ENCODE results near the gene CAPS.
"Not testable (repeated sequence)": the region's sequence is repeated elsewhere in the genome, so short reads cannot be mapped to it uniquely, and the experiment has no call there.

CAPS gene

GRCh38 chr19:5883157-5883873 is 30.7 kb upstream of the CAPS start:
- not testable (repeated sequence) for ATAC-seq

- ATAC-seq, result not testable (repeated sequence)
Observed at GRCh38 chr19:5884065-5884811, 29.8 kb upstream of the CAPS start.

GRCh38 chr19:5889288-5889971 is 24.6 kb upstream of the CAPS start:
- ATAC-seq, result no peak; the same call in 1 of the 3 replicates
- TF ChIP-seq TSHZ2 (CRISPR knock-in tag; IDR thresholded peaks at IDR 0.05), result no peak
- no peak for TF ChIP-seq ESRRG (CRISPR knock-in tag; IDR thresholded peaks at IDR 0.05)
- TF ChIP-seq ZFP3 (CRISPR knock-in tag; IDR thresholded peaks at IDR 0.05), result no peak
- no peak for TF ChIP-seq ARNTL (CRISPR knock-in tag; IDR thresholded peaks at IDR 0.05; ENCODE audit: borderline replicate concordance, low read depth)
- no peak for TF ChIP-seq CSRNP3 (CRISPR knock-in tag; IDR thresholded peaks at IDR 0.05)
- no peak for TF ChIP-seq POU6F1 (CRISPR knock-in tag; IDR thresholded peaks at IDR 0.05; ENCODE audit: borderline replicate concordance, low read depth)
- no peak for TF ChIP-seq ZNF565 (CRISPR knock-in tag; conservative IDR thresholded peaks at IDR 0.05; ENCODE audit: low read depth)
- no peak for TF ChIP-seq ZFP30 (CRISPR knock-in tag; IDR thresholded peaks at IDR 0.05)
- TF ChIP-seq PATZ1 (CRISPR knock-in tag; IDR thresholded peaks at IDR 0.05; ENCODE audit: borderline replicate concordance), result no peak
- no peak for TF ChIP-seq GLIS3 (CRISPR knock-in tag; IDR thresholded peaks at IDR 0.05)
- no peak for TF ChIP-seq SNAI2 (CRISPR knock-in tag; IDR thresholded peaks at IDR 0.05)
- TF ChIP-seq TCF4 (CRISPR knock-in tag; IDR thresholded peaks at IDR 0.05; ENCODE audit: borderline replicate concordance), result no peak
- no peak for TF ChIP-seq OSR1 (CRISPR knock-in tag; IDR thresholded peaks at IDR 0.05)
- TF ChIP-seq CSDC2 (CRISPR knock-in tag; IDR thresholded peaks at IDR 0.05), result no peak
- TF ChIP-seq TOX (CRISPR knock-in tag; IDR thresholded peaks at IDR 0.05; ENCODE audit: borderline replicate concordance), result no peak
- TF ChIP-seq ZNF70 (CRISPR knock-in tag; IDR thresholded peaks at IDR 0.05), result no peak
- TF ChIP-seq ZNF8 (CRISPR knock-in tag; IDR thresholded peaks at IDR 0.05), result no peak
- TF ChIP-seq ZC3H10 (CRISPR knock-in tag; IDR thresholded peaks at IDR 0.05), result no peak
- no peak for TF ChIP-seq CREB5 (CRISPR knock-in tag; IDR thresholded peaks at IDR 0.05; ENCODE audit: low read depth)
